ENCODE data around the gene KLF16. TPM values are rescaled to one million over a fixed set of nuclear protein-coding genes. Genes with fewer than 3 reads are reported as not detected.

Gene KLF16
- total and polyA plus RNA-seq, 9 of the 15 experiments (the other 6 are each of a cell fraction or from before 2014, with no cell fraction given): 0.04 to 60.4 (median 6.8) TPM

GRCh38 chr19:1884719-1885334 lies 21.4 kb upstream of the KLF16 start (continued):
- 0 out of 4 replicates have a peak, but pooled peaks of 1 of the 2 experiments have one; percentile 27 for TF ChIP-seq UBTF (IDR thresholded peaks at IDR 0.05; ENCODE audit: borderline replicate concordance in 1 of 2, low read depth in 2 of 2, low read length in 2 of 2)
- peak; percentile 19 for TF ChIP-seq HMGN3 (IDR thresholded peaks at IDR 0.05; ENCODE audit: borderline replicate concordance, extremely low read depth, insufficient read length, low read depth, low read length)
- TF ChIP-seq ZKSCAN8 (CRISPR knock-in tag; IDR thresholded peaks at IDR 0.05): no peak
- no peak for TF ChIP-seq GABPB2 (CRISPR knock-in tag; conservative IDR thresholded peaks at IDR 0.05)
- peak; percentile 78 for TF ChIP-seq RBFOX2 (IDR thresholded peaks at IDR 0.05; ENCODE audit: low read depth, low read length)
- no peak for TF ChIP-seq BRF1 (IDR thresholded peaks at IDR 0.05; ENCODE audit: borderline replicate concordance, extremely low read depth, insufficient read length)
- TF ChIP-seq SAP30 (IDR thresholded peaks at IDR 0.05; ENCODE audit: borderline replicate concordance, insufficient read depth, low read depth, low read length, poor library complexity, severe bottlenecking): peak; percentile 30
- no peak for TF ChIP-seq ZNF444 (CRISPR knock-in tag; IDR thresholded peaks at IDR 0.05)
- TF ChIP-seq DPF2 (IDR thresholded peaks at IDR 0.05): no peak
- TF ChIP-seq KDM5B (IDR thresholded peaks at IDR 0.05; ENCODE audit: insufficient replicate concordance, low read depth, low read length): peak; percentile 8
